HepG2 (cell line): Measurements from ENCODE around the gene ACAT2. TPM values are rescaled to one million over a fixed set of nuclear protein-coding genes. Genes with fewer than 3 reads are reported as not detected.

ENCODE experiments used
- CHCHD3 ChIP-seq: sonication (generic); formaldehyde crosslinking; IDR thresholded peaks from 2 replicates; pipeline ENCODE4 v1.8.0; 2022; ENCODE audit warnings: mild to moderate bottlenecking, missing genetic modification reagents, moderate library complexity
- ELK4 ChIP-seq: sonication (generic); formaldehyde crosslinking; IDR thresholded peaks from 2 replicates; pipeline ENCODE4 v1.9.0; 2021; ENCODE audit warnings: missing genetic modification reagents, borderline replicate concordance
- HMG20A ChIP-seq: IDR thresholded peaks from 2 replicates; pipeline ENCODE4 v1.6.1; 2016; ENCODE audit warnings: borderline replicate concordance
- MAX ChIP-seq: IDR thresholded peaks from 2 replicates; pipeline ENCODE4 v1.6.1; 2012; ENCODE audit warnings: inconsistent platforms
- MAZ ChIP-seq, 2 experiments: sonication (generic) in 1 of 2; formaldehyde crosslinking in 1 of 2; IDR thresholded peaks; 2 replicates each; pipeline versions ENCODE4 v1.5.0 to v1.6.1; 2012 to 2020; ENCODE audit warnings: low read depth in 2 of 2, mild to moderate bottlenecking in 2 of 2, borderline replicate concordance in 1 of 2, improper control_type of control experiment in 1 of 2, low read length in 1 of 2, missing genetic modification reagents in 1 of 2, moderate library complexity in 1 of 2
- MYC ChIP-seq: sonication (generic); formaldehyde crosslinking; IDR thresholded peaks from 2 replicates; pipeline ENCODE4 v1.9.0; 2021; ENCODE audit warnings: missing genetic modification reagents, borderline replicate concordance
- NFIB ChIP-seq: sonication (generic); formaldehyde crosslinking; IDR thresholded peaks from 2 replicates; pipeline ENCODE4 v1.9.0; 2021; ENCODE audit warnings: missing genetic modification reagents, mild to moderate bottlenecking, borderline replicate concordance
- NFYC ChIP-seq: IDR thresholded peaks from 2 replicates; pipeline ENCODE4 v1.6.1; 2016; ENCODE audit warnings: missing genetic modification reagents, missing compliant biosample characterization
- NR2F2 ChIP-seq: IDR thresholded peaks from 2 replicates; pipeline ENCODE4 v1.6.1; 2012; ENCODE audit warnings: low read depth, inconsistent platforms, borderline replicate concordance
- RBM39 ChIP-seq: fragments of 200-400 bp; formaldehyde crosslinking; IDR thresholded peaks from one replicate; pipeline ENCODE4 v1.6.1; 2018; ENCODE audit warnings: antibody characterized with exemption, mild to moderate bottlenecking, low read depth, low read length; ENCODE audit not compliant: poor library complexity, severe bottlenecking
- RXRA ChIP-seq: sonication (generic); formaldehyde crosslinking; IDR thresholded peaks from 2 replicates; pipeline ENCODE4 v1.5.1; 2020; ENCODE audit warnings: missing genetic modification reagents
- TBP ChIP-seq: sonication (generic); formaldehyde crosslinking; IDR thresholded peaks from 2 replicates; pipeline ENCODE4 v1.5.0; 2020; ENCODE audit warnings: missing genetic modification reagents
- YEATS4 ChIP-seq: sonication (generic); formaldehyde crosslinking; IDR thresholded peaks from 2 replicates; pipeline ENCODE4 v1.4.0; 2020; ENCODE audit warnings: missing genetic modification reagents, borderline replicate concordance
- ZBTB37 ChIP-seq: sonication (generic); formaldehyde crosslinking; IDR thresholded peaks from 2 replicates; pipeline ENCODE4 v1.4.0; 2020; ENCODE audit warnings: mild to moderate bottlenecking, missing genetic modification reagents
- ZMYM4 ChIP-seq: sonication (generic); formaldehyde crosslinking; IDR thresholded peaks from 2 replicates; pipeline ENCODE4 v1.8.1; 2023; ENCODE audit warnings: mild to moderate bottlenecking, missing genetic modification reagents
- ZNF224 ChIP-seq: sonication (generic); formaldehyde crosslinking; IDR thresholded peaks from 2 replicates; pipeline ENCODE4 v1.5.0; 2020; ENCODE audit warnings: mild to moderate bottlenecking, missing genetic modification reagents
- ZNF230 ChIP-seq: sonication (generic); formaldehyde crosslinking; IDR thresholded peaks from 2 replicates; pipeline ENCODE4 v1.4.0; 2020; ENCODE audit warnings: mild to moderate bottlenecking, missing genetic modification reagents
- ZNF503 ChIP-seq: sonication (generic); formaldehyde crosslinking; IDR thresholded peaks from 2 replicates; pipeline ENCODE4 v1.4.0; 2020; ENCODE audit warnings: missing genetic modification reagents
- ZNF614 ChIP-seq: IDR thresholded peaks from 2 replicates; pipeline ENCODE4 v1.6.1; 2018; ENCODE audit warnings: missing biosample characterization, missing genetic modification reagents, inconsistent platforms, borderline replicate concordance
- ZNF704 ChIP-seq: sonication (generic); formaldehyde crosslinking; IDR thresholded peaks from 2 replicates; pipeline ENCODE4 v1.8.1; 2023; ENCODE audit warnings: mild to moderate bottlenecking, inconsistent platforms, moderate library complexity, missing genetic modification reagents, borderline replicate concordance
- ZNF720 ChIP-seq: sonication (generic); formaldehyde crosslinking; IDR thresholded peaks from 2 replicates; pipeline ENCODE4 v1.4.0; 2020; ENCODE audit warnings: missing genetic modification reagents
- ZNF775 ChIP-seq: sonication (generic); formaldehyde crosslinking; IDR thresholded peaks from 2 replicates; pipeline ENCODE4 v1.4.0; 2020; ENCODE audit warnings: missing genetic modification reagents, mild to moderate bottlenecking, moderate library complexity, borderline replicate concordance
- ZNF781 ChIP-seq: sonication (generic); formaldehyde crosslinking; IDR thresholded peaks from 2 replicates; pipeline ENCODE4 v1.5.1; 2020; ENCODE audit warnings: borderline replicate concordance, mild to moderate bottlenecking, missing genetic modification reagents; ENCODE audit errors: not compliant biosample characterization
- polyA plus RNA-seq, 8 experiments: library from polyadenylated mRNA; depleted of rRNA in 3 of 8; stranded (reverse) in 7 of 8; unstranded in 1 of 8; fragments of >200 nt; fragmentation: Illumina TruSeq in 4 of 8; extraction: Trizol in 4 of 8; gene quantifications; 2 replicates each; pipeline versions ENCODE4 v1.2.1 to v1.2.3, GENCODE V29; 2011 to 2016; ENCODE audit warnings: low read depth in 4 of 8, missing spikeins in 1 of 8, mixed read lengths in 1 of 8; ENCODE audit not compliant: insufficient read depth in 1 of 8
- total RNA-seq, 5 experiments: library from RNA; depleted of rRNA; stranded (reverse); fragments of >200 nt; fragmentation: Illumina TruSeq; extraction: Trizol; gene quantifications; 2 replicates each; pipeline ENCODE4 v1.2.3, GENCODE V29; 2016; ENCODE audit warnings: low read depth in 1 of 5

ACAT2 gene
- total and polyA plus RNA-seq, 2 of the 13 experiments (the other 11 are each of a cell fraction or from before 2014, with no cell fraction given), result 121 to 534 TPM

GRCh38 chr6:159761873-159762680 lies at the start of gene ACAT2 (continued):
- no peak for TF ChIP-seq ELK4 (CRISPR knock-in tag)
- no peak for TF ChIP-seq NR2F2
- no peak for TF ChIP-seq ZNF720 (CRISPR knock-in tag)
- TF ChIP-seq ZNF224 (CRISPR knock-in tag), result no peak; the same call in 1 of the 2 replicates
- no peak for TF ChIP-seq ZMYM4 (CRISPR knock-in tag)
- TF ChIP-seq ZNF614 (CRISPR knock-in tag), result peak; percentile 14; the same call in 1 of the 2 replicates
- TF ChIP-seq NFIB, result no peak
- TF ChIP-seq ZNF230 (CRISPR knock-in tag), result peak; percentile 80
- no peak for TF ChIP-seq TBP (CRISPR knock-in tag)
- TF ChIP-seq CHCHD3 (CRISPR knock-in tag), result no peak
- no peak; the same call in 1 of the 2 replicates for TF ChIP-seq MAX
- TF ChIP-seq MYC, result peak; percentile 91
- peak; percentile 89 for TF ChIP-seq ZNF781 (CRISPR knock-in tag)
- TF ChIP-seq ZNF503 (CRISPR knock-in tag), result peak; percentile 82; the same call in 1 of the 2 replicates
- TF ChIP-seq NFYC, result peak; percentile 99
- TF ChIP-seq HMG20A, result no peak
- peak; percentile 57 for TF ChIP-seq RBM39
- TF ChIP-seq MAZ (IDR thresholded peaks at IDR 0.05; ENCODE audit: borderline replicate concordance, low read depth, low read length), result peak; percentile 70
- peak; percentile 87 for TF ChIP-seq MAZ (CRISPR knock-in tag; IDR thresholded peaks at IDR 0.05; ENCODE audit: low read depth)
- no peak; the same call in 1 of the 2 replicates for TF ChIP-seq ZNF775 (CRISPR knock-in tag)
- TF ChIP-seq RXRA (CRISPR knock-in tag), result no peak; the same call in none of the 2 replicates
- peak; percentile 95 for TF ChIP-seq YEATS4 (CRISPR knock-in tag)
- peak; percentile 81 for TF ChIP-seq ZBTB37 (CRISPR knock-in tag)
- peak; percentile 88; the same call in 1 of the 2 replicates for TF ChIP-seq ZNF704 (CRISPR knock-in tag)
